HG02943 (cell line): ENCODE data around the gene KANK2.
"Not testable (repeated sequence)": the region's sequence is repeated elsewhere in the genome, so short reads cannot be mapped to it uniquely, and the experiment has no call there.

Experiments
- ATAC-seq: cut with Tn5 transposase; IDR thresholded peaks from one replicate; pipeline ENCODE4 v1.9.1; 2021; ENCODE audit warnings: mild to moderate bottlenecking, low read depth, moderate library complexity; ENCODE audit not compliant: unreplicated experiment

KANK2 gene

DNA sequence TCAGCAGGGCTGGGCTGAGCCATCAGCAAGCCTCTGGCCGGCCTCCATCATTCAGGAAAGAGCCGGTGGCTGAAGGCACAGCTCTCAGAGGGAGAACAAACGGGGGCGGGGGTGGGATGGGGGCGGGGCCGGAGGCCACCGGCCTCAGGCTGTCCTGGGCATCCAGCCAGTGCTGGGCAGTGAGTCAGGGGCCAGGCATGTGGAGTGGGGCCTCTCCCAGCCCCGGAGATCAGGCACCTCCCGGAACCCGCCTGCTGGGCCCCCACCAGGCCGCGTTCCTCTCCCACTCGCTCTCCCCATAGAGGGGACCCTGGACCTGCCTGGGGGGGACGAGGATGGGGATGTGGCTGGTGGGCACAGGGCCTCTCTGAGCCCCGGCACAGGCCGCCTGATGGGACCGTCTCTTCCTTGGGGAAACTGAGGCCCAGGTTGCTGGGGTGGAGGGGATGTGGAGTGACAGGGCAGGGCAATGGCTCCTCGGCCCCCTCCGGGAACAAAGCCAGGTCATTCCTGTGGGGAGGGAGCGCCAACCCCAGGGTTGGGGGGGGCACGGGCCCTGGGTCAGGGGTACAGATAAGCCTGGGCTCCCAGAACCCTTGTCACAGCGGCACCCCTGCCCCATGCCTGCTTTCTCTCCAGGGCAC, 54.7 kb downstream of the KANK2 start:
- ATAC-seq, result no peak

DNA sequence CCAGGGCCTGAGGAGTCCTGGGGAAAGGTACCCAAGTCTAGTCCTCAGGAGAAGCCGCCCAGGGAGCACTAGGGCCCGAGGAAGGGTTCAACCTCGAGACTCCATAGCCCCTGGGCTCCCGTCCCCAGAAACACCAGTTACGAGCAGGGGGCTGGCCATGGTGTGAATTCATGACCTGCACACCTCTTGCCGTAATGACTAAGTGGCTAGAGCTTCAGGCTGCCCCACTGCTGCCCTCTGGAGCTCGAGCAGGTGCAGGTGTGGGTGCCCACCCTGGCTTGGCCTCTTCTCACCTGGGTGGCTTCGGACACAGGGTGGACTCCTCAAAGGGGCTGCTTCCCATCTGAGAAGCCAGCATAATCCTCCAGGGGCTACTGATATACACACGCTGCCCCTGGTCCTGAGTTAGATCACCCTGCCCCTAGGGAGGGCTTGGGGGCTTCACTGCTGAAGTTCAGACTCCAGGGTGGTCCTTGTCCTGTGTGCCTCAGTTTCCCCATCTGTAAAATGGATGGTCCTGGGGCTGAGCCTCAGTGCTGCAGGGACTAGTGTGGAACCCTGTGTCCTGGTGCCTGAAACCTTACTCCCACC, 55.3 kb downstream of the KANK2 start:
- ATAC-seq, result no peak

DNA sequence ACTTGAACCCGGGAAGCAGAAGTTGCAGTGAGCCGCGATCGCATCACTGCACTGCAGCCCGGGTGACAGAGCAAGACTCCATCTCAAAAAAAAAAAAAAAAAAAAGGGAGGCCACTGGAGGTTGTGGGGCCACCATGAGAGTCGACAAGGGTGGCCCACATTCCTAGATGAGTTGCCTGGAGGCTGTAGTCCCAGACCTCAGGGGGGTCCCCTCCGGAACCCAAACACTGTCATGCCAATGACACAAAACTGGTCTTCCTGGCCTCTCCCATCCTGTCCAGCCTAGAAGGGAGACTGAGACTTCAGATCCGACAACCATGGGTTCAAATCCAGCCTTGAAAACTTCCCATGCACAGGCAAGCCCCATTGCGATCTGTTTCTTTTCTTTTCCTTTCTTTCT, 56.4 kb downstream of the KANK2 start:
- no peak for ATAC-seq

DNA sequence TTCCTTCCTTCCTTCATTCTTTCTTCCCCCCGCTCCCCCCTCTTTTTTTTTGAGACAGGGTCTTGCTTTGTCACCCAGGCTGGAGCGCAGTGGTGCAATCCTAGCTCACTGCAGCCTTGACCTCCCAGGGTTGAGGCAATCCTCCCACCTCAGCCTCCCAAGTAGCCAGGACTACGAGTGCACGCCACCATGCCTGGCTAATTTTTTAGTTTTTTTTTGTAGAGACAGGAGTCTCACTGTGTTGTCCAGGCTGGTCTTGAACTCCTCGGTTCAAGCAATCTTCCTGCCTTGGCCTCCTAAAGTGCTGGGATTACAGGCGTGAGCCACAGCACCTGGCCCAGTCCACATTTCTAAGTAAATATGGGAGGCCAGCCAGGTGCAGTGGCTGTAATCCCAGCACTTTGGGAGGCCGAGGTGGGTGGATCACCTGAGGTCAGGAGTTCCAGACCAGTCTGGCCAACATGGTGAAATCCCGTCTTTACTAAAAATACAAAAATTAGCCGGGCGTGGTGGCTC, 57.3 kb downstream of the KANK2 start:
- not testable (repeated sequence) for ATAC-seq

DNA sequence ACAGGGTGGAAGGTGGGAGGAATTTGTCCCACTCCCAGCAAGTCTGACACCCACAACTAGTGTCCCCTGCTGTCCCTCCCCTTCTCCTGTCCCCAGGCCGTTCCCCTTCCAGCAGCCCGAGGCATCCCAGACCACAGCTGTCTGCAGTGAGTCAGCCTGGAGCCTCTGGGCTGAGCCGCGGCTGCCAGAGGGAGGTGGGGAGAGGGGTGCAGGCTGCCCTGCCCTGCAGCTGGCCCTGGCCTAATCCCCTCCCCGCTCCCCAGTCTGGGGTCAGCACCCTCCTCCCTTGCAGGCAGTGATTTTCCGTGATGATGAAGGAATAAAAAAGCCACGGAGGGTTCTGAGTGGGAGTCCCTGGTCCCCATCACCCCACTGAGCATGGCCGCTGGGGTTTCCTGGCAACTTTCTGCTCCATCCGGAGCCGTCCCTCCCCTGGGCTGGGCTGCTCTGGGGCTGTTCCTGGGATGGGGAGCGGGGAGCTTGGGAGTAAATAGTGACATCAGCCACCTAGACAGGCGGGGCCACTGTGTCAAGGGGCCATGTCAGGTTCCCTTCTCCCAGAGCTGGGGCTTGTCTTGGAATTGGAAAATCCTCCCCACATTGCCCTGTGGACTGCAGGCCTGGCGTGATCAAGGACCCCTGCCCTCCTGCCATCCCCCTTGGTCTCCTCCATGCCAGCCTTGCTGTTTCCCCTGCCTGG, 58.6 kb downstream of the KANK2 start:
- no peak for ATAC-seq

DNA sequence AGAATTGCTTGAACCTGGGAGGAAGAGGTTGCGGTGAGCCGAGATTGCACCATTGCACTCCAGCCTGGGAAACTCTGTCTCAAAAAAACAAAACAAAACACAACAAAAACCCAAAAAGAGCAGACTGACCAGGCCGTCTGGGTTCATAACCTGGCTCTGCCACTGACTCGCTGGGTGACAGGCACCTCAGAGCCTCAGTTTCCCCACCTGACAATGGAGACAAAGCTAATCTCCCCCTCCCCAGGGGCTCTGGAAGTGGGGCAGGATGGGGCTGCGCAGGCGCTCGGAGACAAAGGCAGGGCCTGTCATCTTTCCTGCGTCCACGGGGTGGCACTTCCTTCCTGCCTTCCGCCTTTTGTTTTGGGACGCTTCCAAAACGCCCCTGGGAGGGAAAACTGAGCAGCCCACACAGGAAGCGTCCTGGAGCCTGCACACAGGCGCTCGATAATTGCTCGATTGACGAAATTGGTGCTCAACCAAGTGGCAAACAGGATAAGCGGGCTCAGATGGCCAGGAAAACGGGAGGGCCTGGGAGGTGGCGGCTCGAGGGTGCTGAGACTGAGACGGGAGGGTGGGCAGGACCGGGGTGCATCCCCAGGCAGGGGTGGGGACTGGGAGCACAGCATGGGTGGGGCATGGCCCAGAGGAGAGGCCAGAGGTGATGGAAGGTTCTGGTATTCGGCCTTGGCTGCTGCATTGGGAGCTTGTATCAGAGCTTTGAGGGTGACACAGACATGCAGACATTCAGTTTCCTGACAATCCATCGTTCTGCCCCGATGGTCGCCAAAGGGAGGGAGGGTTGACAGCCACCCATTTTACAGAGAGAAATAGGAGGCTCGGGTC, 59.6 kb downstream of the KANK2 start:
- ATAC-seq, result no peak

DNA sequence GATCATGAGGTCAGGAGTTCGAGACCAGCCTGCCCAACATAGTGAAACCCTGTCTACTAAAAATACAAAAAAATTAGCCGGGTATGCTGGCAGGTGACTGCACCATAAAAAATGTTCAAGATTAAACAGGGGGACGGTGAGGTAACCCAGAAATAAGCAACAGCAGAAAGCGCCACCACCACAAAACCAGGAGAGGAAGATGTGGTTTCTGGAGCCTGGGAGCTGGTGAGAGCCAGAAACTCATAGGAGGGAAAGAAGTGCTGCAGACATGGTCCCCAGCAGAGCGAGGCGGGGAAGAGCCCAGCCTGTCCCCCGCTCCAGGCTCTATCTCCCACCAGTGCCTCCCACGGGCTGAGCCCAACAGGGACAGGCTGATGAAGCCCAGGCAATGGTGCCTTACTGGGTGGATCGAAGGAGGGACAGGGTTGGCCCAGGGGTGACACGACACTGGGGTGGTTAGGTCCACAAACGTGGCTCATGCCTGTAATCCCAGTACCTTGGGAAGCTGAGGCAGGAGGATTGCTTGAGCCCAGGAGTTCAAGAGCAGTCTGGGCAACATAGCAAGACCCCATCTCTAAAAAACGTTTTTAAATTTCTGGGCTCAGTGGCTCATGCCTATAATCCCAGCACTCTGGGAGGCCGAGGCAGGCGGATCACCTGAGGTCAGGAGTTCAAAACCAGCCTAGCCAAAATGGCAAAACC, 60.8 kb downstream of the KANK2 start:
- no peak for ATAC-seq

DNA sequence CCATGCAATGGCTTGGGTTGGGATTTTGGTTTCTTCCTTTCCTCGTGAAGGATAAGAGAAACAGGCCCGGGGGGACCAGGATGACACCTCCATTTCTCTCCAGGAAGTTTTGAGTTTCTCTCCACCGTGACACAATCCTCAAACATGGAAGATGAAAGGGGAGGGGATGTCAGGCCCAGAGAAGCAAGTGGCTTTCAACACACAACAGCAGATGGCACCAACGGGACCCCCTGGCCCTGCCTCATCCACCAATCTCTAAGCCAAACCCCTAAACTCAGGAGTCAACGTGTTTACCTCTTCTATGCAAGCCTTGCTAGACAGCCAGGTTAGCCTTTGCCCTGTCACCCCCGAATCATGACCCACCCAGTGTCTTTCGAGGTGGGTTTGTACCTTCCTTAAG, 65.9 kb downstream of the KANK2 start:
- no peak for ATAC-seq

DNA sequence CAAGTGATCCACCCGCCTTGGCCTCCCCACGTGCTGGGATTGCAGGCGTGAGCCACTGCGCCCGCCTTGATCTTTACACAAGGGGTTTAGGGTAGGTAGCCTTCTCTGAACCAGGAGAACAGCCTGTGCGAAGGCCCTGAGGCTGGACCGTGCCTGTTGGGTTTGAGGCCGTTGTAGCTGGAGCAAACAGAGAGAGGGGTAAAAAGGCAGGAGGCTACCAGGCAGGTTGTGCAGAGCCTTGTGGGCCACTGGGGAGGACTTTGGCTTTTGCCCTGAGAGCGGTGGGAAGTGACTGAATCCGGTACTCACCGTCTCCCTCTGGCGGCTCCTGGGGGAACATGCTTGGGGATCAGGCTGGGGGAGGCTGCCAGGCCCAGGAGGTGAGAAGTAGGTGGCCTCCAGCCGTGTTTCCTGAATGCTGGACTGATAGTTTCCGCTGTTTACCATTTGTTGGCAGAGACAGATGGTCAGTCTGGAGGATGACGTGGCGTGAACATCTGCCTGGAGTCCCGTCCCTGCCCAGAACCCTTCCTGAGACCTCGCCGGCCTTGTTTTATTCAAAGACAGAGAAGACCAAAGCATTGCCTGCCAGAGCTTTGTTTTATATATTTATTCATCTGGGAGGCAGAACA, 66.4 kb downstream of the KANK2 start:
- no peak for ATAC-seq

DNA sequence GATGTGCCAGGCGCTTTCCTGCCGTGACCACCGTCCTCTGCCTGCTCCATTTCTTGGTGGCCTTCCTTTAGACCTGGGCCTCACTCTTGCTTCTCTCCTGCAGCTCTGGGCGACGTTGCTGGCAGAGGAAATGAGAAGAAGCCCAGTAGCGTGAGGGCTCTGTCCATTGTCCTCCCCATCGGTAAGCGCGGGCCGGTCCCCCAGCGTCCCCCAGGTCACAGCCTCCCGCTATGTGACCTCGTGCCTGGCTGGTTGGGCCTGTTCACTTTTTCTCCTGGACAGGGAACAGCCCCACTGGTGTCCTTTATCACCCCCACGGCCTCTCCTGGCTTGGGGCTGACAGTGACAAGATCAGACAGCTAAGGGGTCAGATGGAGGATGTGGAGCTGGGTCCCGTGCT, 69.4 kb downstream of the KANK2 start:
- ATAC-seq, result no peak

DNA sequence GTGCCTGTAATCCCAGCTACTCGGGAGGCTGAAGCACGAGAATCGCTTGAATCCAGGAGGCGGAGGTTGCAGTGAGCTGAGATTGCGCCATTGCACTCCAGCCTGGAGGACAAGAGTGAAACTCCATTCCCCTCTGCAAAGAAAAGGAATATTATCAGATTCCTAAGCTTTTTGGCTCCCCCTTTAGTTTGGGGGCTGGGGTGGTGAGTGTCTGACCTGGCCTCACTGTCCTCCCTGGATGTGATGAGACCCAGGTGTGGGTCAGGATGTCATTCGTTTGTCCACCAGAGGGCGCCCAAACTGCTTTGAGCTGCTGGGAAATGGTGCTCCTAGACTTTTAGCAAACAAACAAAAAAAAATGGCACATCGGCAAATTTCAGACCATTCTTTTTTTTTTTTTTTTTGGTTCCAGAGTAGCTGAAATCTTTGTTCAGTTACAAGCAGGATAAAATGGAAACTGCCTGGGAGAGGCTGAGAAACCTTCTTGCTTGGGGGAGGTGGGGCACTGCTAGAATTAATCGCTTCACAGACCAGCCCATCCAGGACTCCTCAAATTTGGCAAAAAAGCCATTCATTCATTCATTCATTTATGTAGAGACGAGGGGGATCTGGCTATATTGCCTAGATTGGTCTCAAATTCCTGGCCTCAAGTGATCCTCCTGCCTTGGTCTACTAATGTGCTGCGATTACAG, 71.2 kb downstream of the KANK2 start:
- ATAC-seq, result no peak

DNA sequence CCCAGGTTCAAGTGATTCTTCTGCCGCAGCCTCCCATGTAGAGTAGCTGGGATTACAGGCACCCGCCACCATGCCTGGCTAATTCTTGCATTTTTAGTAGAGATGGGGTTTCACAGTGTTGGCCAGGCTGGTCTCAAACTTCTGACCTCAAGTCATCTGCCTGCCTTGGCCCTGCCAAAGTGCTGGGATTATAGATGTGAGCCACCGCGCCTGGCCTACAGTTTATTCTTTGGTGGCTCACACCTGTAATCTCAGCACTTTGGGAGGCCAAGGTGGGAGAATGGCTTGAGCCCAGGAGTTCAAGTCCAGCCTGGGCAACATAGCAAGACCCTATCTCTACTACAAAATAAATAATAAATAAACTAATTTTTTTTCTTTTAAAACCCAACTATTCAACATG, 73.2 kb downstream of the KANK2 start:
- not testable (repeated sequence) for ATAC-seq

DNA sequence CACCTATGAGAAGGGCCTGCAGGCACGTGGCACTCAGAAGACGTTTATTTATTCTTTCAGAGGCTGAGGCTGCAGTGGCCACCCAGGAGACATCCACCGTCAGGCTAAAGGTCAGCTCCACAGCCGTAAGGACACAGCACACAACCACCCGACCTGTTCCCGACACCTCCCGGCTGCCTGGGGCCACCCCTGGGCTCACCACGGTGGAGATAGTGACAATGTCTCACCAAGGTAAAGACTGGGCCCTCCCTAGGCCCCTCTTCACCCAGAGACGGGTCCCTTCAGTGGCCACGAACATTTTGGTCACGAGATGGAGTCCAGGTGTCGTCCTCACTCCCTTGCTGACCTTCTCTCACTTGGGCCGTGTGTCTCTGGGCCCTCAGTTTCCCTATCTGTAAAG, 74.2 kb downstream of the KANK2 start:
- ATAC-seq, result no peak

DNA sequence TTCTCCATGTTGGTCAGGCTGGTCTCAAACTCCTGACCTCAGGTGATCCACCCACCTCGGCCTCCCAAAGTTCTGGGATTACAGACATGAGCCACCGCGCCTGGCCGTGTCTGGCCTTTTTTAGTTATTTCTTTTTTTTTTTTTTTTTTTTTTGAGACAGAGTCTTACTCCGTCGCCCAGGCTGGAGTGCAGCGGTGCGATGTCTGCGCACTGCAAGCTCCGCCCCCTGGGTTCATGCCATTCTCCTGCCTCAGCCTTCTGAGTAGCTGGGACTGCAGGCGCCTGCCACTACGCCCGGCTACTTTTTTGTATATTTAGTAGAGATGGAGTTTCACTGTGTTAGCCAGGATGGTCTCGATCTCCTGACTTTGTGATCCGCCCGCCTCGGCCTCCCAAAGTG, 75.4 kb downstream of the KANK2 start:
- not testable (repeated sequence) for ATAC-seq

DNA sequence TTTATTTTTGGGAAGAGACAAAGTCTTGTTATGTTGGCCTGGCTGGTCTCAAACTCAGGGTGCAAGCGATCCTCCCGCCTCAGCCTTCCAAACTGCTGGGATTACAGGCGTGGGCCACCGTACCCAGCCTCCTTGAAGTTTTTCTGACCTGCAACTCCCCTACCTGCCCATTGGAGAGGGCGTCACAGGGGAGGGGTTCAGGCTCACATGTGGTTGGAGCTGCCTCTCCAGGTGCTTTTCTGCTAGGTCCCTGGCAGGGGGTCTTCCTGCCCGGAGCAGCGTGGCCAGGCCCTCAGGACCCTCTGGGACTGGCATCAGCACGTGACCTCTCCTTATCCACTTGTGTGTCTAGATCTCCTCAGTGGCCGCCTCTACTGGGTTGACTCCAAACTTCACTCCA, 80.8 kb downstream of the KANK2 start:
- ATAC-seq, result no peak

DNA sequence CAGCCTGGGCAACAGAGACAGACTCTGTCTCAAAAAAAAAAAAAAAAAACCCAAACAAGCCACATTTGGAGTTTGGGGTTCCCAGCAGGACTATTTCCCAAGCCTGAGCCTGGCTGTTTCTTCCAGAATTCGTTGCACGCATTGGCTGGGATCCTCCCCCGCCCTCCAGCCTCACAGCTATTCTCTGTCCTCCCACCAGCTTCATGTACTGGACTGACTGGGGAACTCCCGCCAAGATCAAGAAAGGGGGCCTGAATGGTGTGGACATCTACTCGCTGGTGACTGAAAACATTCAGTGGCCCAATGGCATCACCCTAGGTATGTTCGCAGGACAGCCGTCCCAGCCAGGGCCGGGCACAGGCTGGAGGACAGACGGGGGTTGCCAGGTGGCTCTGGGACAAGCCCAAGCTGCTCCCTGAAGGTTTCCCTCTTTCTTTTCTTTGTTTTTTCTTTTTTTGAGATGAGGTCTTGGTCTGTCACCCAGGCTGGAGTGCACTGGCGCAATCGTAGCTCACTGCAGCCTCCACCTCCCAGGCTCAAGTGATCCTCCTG, 81.4 kb downstream of the KANK2 start:
- ATAC-seq, result no peak

DNA sequence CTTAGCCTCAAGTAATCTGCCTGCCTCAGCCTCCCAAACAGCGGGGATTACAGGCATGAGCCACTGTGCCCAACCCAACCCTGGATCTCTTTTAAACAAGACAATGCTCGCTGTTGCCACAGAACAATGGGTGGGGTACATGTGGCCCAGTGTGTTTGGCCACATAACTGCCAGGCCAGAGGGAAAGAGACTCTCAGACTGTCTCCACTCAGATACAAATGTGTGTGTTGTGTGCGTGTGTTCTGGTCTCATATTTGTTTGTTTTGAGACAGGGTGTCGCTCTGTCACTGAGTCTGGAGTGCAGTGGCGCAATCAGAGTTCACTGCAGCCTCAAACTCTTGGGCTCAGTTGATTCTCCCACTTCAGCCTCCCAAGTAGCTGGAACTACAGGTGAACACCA, 82.3 kb downstream of the KANK2 start:
- ATAC-seq, result no peak
